GM12872 (cell line): ENCODE data around the gene KDM3B.
A peak's percentile ranks its signal among the peaks of the same experiment; 100 is the strongest.

Source experiments
- TF ChIP-seq, protein P1 (sequence below): IDR thresholded peaks from 3 replicates; pipeline ENCODE4 v1.5.1; 2011; ENCODE audit warnings: low read depth, mild to moderate bottlenecking, low read length, moderate library complexity; ENCODE audit not compliant: insufficient read depth

The KDM3B gene

GRCh38 chr5:138449501-138450239 lies 97.2 kb downstream of the KDM3B start:
- TF ChIP-seq, protein P1, sequence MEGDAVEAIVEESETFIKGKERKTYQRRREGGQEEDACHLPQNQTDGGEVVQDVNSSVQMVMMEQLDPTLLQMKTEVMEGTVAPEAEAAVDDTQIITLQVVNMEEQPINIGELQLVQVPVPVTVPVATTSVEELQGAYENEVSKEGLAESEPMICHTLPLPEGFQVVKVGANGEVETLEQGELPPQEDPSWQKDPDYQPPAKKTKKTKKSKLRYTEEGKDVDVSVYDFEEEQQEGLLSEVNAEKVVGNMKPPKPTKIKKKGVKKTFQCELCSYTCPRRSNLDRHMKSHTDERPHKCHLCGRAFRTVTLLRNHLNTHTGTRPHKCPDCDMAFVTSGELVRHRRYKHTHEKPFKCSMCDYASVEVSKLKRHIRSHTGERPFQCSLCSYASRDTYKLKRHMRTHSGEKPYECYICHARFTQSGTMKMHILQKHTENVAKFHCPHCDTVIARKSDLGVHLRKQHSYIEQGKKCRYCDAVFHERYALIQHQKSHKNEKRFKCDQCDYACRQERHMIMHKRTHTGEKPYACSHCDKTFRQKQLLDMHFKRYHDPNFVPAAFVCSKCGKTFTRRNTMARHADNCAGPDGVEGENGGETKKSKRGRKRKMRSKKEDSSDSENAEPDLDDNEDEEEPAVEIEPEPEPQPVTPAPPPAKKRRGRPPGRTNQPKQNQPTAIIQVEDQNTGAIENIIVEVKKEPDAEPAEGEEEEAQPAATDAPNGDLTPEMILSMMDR: peak; percentile 94

DNA sequence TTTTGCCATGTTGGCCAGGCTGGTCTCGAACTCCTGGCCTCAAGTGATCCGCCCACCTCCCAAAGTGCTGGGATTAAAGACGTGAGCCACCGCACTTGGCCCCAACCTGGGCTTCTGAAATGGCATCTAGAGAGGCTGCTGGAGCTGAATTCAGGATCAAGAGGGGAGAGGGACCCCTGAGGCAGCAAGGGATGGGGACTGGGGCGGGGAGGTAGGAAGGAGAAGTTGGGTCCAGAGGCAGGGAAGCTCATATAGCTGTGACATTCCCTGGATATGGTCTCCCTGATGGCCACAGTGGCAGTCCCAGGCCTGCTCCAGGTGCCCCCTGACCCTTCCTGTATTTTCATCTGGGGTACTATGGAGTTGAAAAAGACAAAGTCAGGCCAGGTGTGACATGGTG lies 98.5 kb downstream of the KDM3B start:
- TF ChIP-seq, protein P1: no peak

GRCh38 chr5:138452720-138453119 lies 100.2 kb downstream of the KDM3B start:
- TF ChIP-seq, protein P1: no peak

- TF ChIP-seq, protein P1: no peak
These were observed 101.1 kb downstream of the KDM3B start for GRCh38 chr5:138453590-138453989.

GRCh38 chr5:138454121-138454520 lies 101.6 kb downstream of the KDM3B start:
- TF ChIP-seq, protein P1: no peak

DNA sequence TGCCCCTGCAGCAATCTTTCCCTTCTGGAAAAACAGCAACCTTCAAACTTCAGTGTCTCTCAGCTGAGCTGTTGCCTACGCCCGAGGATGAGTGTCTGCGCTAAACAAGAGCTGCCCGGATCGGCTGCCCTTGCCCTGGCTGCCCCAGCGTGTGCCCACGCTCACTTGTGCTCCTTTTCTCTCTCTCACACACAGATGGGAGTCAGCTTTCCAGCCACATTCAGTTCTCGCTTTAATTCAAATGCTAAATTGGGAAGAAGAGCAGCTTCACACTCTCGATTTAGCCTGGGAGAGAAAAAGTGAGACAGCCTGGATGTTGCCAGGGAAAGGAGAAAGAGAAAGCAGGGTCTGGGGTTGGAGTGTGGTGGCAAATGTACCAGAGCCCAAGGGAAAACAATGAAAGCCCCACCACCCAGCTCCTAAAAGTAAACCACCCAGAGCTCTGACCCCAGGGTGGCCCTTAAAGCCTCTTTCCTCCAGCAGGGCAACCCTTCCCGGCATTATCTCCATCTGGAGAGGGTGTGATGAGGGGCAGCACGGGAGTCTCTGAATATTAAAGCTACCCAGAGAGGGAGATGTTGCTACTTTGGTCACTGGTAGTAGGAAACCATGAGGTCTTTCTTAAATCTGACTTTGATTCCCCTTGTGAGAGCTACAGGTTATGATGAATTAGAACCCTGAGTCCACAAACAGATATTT lies 102.9 kb downstream of the KDM3B start:
- TF ChIP-seq, protein P1: no peak

- TF ChIP-seq, protein P1: no peak
These were observed 105.2 kb downstream of the KDM3B start for GRCh38 chr5:138457531-138458275.
